H9 (cell line): ENCODE measurements around the gene RTL5. TPM values are rescaled to one million over a fixed set of nuclear protein-coding genes. Genes with fewer than 3 reads are reported as not detected.

Experiments used
- DNase-seq: peaks from one replicate; pipeline ENCODE4 v3.0.0-alpha.2; 2017
- H2AFZ ChIP-seq: one replicate; pipeline ENCODE4 v1.6.1; 2013; ENCODE audit warnings: mild to moderate bottlenecking, low read length, control low read depth, moderate library complexity
- H2AK5ac ChIP-seq: 2 replicates; pipeline ENCODE4 v1.6.1; 2013; ENCODE audit warnings: low read length, control low read depth, mixed read lengths; ENCODE audit not compliant: insufficient read length
- H2BK120ac ChIP-seq: one replicate; pipeline ENCODE4 v1.6.1; 2013; ENCODE audit warnings: low read depth, mild to moderate bottlenecking, low read length, control low read depth, inconsistent platforms; ENCODE audit not compliant: poor library complexity, severe bottlenecking
- H2BK12ac ChIP-seq: 2 replicates; pipeline ENCODE4 v1.6.1; 2013; ENCODE audit warnings: low read length, control low read depth, mixed read lengths, low read depth; ENCODE audit not compliant: insufficient read length
- H2BK15ac ChIP-seq: 2 replicates; pipeline ENCODE4 v1.6.1; 2013; ENCODE audit warnings: low read depth, low read length, control low read depth
- H2BK20ac ChIP-seq: one replicate; pipeline ENCODE4 v1.6.1; 2013; ENCODE audit warnings: low read depth, mild to moderate bottlenecking, low read length, control low read depth, inconsistent platforms; ENCODE audit not compliant: poor library complexity, severe bottlenecking
- H2BK5ac ChIP-seq: 2 replicates; pipeline ENCODE4 v1.6.1; 2013; ENCODE audit warnings: low read length, control low read depth, mixed read lengths; ENCODE audit not compliant: insufficient read length
- H3K14ac ChIP-seq: 2 replicates; pipeline ENCODE4 v1.6.1; 2013; ENCODE audit warnings: low read length, control low read depth; ENCODE audit not compliant: insufficient read depth
- H3K18ac ChIP-seq: 2 replicates; pipeline ENCODE4 v1.6.1; 2013; ENCODE audit warnings: low read depth, mild to moderate bottlenecking, mixed read lengths, low read length, control low read depth; ENCODE audit not compliant: insufficient read length
- H3K23ac ChIP-seq: 2 replicates; pipeline ENCODE4 v1.6.1; 2013; ENCODE audit warnings: low read length, control low read depth, mixed read lengths, low read depth; ENCODE audit not compliant: insufficient read length
- H3K23me2 ChIP-seq: 2 replicates; pipeline ENCODE4 v1.6.1; 2013; ENCODE audit warnings: low read depth, mild to moderate bottlenecking, mixed read lengths, low read length, control low read depth; ENCODE audit not compliant: insufficient read length, poor library complexity, severe bottlenecking
- H3K27ac ChIP-seq: 2 replicates; pipeline ENCODE4 v1.5.1; 2013; ENCODE audit warnings: low read length, control low read depth, mixed read lengths, low read depth; ENCODE audit not compliant: insufficient read length
- H3K27me3 ChIP-seq: 2 replicates; pipeline ENCODE4 v1.6.1; 2013; ENCODE audit warnings: low read length, control low read depth, inconsistent platforms; ENCODE audit not compliant: insufficient read depth
- H3K4ac ChIP-seq: 2 replicates; pipeline ENCODE4 v1.6.1; 2013; ENCODE audit warnings: low read depth, mild to moderate bottlenecking, control low read depth, inconsistent platforms, low read length, moderate library complexity
- H3K4me1 ChIP-seq: 2 replicates; pipeline ENCODE4 v1.6.1; 2013; ENCODE audit warnings: low read length, control low read depth, inconsistent platforms; ENCODE audit not compliant: insufficient read depth
- H3K4me2 ChIP-seq: 2 replicates; pipeline ENCODE4 v1.6.1; 2013; ENCODE audit warnings: low read length, control low read depth, mixed read lengths; ENCODE audit not compliant: insufficient read length, insufficient read depth
- H3K56ac ChIP-seq: 2 replicates; pipeline ENCODE4 v1.6.1; 2013; ENCODE audit warnings: low read depth, mild to moderate bottlenecking, mixed read lengths, low read length, control low read depth; ENCODE audit not compliant: insufficient read length
- H3K79me1 ChIP-seq: 2 replicates; pipeline ENCODE4 v1.6.1; 2013; ENCODE audit warnings: low read depth, mild to moderate bottlenecking, moderate library complexity, low read length, control low read depth, inconsistent platforms; ENCODE audit not compliant: insufficient read depth, poor library complexity, severe bottlenecking
- H3K79me2 ChIP-seq: 2 replicates; pipeline ENCODE4 v1.6.1; 2013; ENCODE audit warnings: low read length, control low read depth, inconsistent platforms; ENCODE audit not compliant: insufficient read depth
- H3K9ac ChIP-seq: 2 replicates; pipeline ENCODE4 v1.6.1; 2013; ENCODE audit warnings: low read length, control low read depth, mixed read lengths; ENCODE audit not compliant: insufficient read length; ENCODE audit errors: extremely low read depth
- H3K9me3 ChIP-seq: one replicate; pipeline ENCODE4 v1.6.1; 2013; ENCODE audit warnings: low read depth, low read length, inconsistent platforms; ENCODE audit not compliant: control insufficient read depth
- H3T11ph ChIP-seq: one replicate; pipeline ENCODE4 v1.6.1; 2013; ENCODE audit warnings: mild to moderate bottlenecking, low read length, control low read depth, inconsistent platforms
- H4K20me1 ChIP-seq: one replicate; pipeline ENCODE4 v1.6.1; 2013; ENCODE audit not compliant: control insufficient read depth, insufficient read length, insufficient read depth
- H4K5ac ChIP-seq: 2 replicates; pipeline ENCODE4 v1.6.1; 2013; ENCODE audit warnings: low read depth, mild to moderate bottlenecking, mixed read lengths, low read length, control low read depth; ENCODE audit not compliant: insufficient read length
- H4K8ac ChIP-seq: replicated peaks from 2 replicates; pipeline ENCODE4 v1.6.1; 2013; ENCODE audit warnings: low read length, control low read depth, mixed read lengths, low read depth; ENCODE audit not compliant: insufficient read length
- H4K91ac ChIP-seq: 2 replicates; pipeline ENCODE4 v1.6.1; 2013; ENCODE audit warnings: low read depth, mild to moderate bottlenecking, moderate library complexity, mixed read lengths, low read length, control low read depth; ENCODE audit not compliant: insufficient read length
- H3K27ac Mint-ChIP-seq, 3 experiments: 2 replicates in 2 of 3; 3 replicates in 1 of 3; pipeline ENCODE4 v1.8.0; 2020 to 2021; ENCODE audit warnings: mixed read lengths in 3 of 3, mild to moderate bottlenecking in 1 of 3, moderate library complexity in 1 of 3
- H3K27me3 Mint-ChIP-seq: 2 replicates; pipeline ENCODE4 v1.8.0; 2021; ENCODE audit warnings: low read depth, mild to moderate bottlenecking, moderate library complexity, mixed read lengths
- H3K36me3 Mint-ChIP-seq, 3 experiments: 2 replicates in 2 of 3; 3 replicates in 1 of 3; pipeline ENCODE4 v1.8.0; 2020 to 2021; ENCODE audit warnings: low read depth in 3 of 3, mixed read lengths in 3 of 3; ENCODE audit not compliant: insufficient read depth in 1 of 3
- H3K4me1 Mint-ChIP-seq, 2 experiments: 2 replicates each; pipeline ENCODE4 v1.8.0; 2020; ENCODE audit warnings: mixed read lengths in 2 of 2
- H3K4me3 Mint-ChIP-seq, 2 experiments: 2 replicates in 1 of 2; 3 replicates in 1 of 2; pipeline ENCODE4 v1.8.0; 2020 to 2021; ENCODE audit warnings: mild to moderate bottlenecking in 2 of 2, mixed read lengths in 2 of 2, moderate library complexity in 1 of 2
- H3K9me3 Mint-ChIP-seq, 2 experiments: 2 replicates in 1 of 2; 3 replicates in 1 of 2; pipeline ENCODE4 v1.8.0; 2020; ENCODE audit warnings: mild to moderate bottlenecking in 2 of 2, mixed read lengths in 2 of 2, moderate library complexity in 1 of 2
- CTCF ChIP-seq: fragments of 200-600 bp; sonication (generic); conservative IDR thresholded peaks from 3 replicates; pipeline ENCODE4 v1.8.0; 2021; ENCODE audit warnings: antibody characterized with exemption, mild to moderate bottlenecking
- WGBS: extraction: QIAGEN DNeasy Blood & Tissue Kit; methylation state at CpG from one replicate; pipeline ENCODE4 v1.1.7; 2013; ENCODE audit warnings: missing lambda C conversion rate, low lambda C conversion rate, mixed read lengths; ENCODE audit not compliant: insufficient read length; ENCODE audit errors: extremely low coverage; 5-methylcytosine and 5-hydroxymethylcytosine counted together
- total RNA-seq: library from RNA; stranded (reverse); gene quantifications from 2 replicates; pipeline ENCODE4 v1.2.1, GENCODE V29; 2021

Gene RTL5
- total RNA-seq, 1 experiment from 2014 or later, result 1.2 TPM

- Histone ChIP-seq H4K5ac (no peak overlapping the region), H2AFZ (no peak overlapping the region), H3K4ac (no peak overlapping the region), H2AK5ac (no peak overlapping the region), H3K27me3 (no peaks in the 10 kb centered on the region), H3K79me2 (no peaks in the 10 kb centered on the region), H3K23me2 (no peaks in the 10 kb centered on the region), H3K9me3 (peaks cover 40% of the 10 kb centered on the region), H2BK20ac (no peak overlapping the region), H3K79me1 (no peaks in the 10 kb centered on the region), H2BK12ac (no peak overlapping the region), H4K91ac (no peak overlapping the region), H3K27ac (no peak overlapping the region), H3K18ac (no peak overlapping the region), H2BK15ac (no peak overlapping the region), H2BK5ac (no peak overlapping the region), H3K23ac (no peak overlapping the region), H4K20me1 (no peaks in the 10 kb centered on the region), H3K4me2 (no peak overlapping the region), H4K8ac (no peak overlapping the region), H3K56ac (no peak overlapping the region), H3K9ac (no peak overlapping the region), H3K14ac (no peak overlapping the region), H3T11ph (no peak overlapping the region), H2BK120ac (no peak overlapping the region), H3K4me1 (no peaks in the 10 kb centered on the region)
- TF ChIP-seq CTCF, result no peak
- Mint-ChIP-seq H3K27ac (no peak overlapping the region), H3K4me1 (peaks cover 15 to 36% of the 10 kb centered on the region in 2 experiments), H3K36me3 (peaks cover 4 to 10% (median 6%) of the 10 kb centered on the region in 3 experiments; a peak in 6 of 7 replicates), H3K27me3 (no peaks in the 10 kb centered on the region; the same call in none of the 2 replicates), H3K4me3 (no peak overlapping the region), H3K9me3 (peaks cover 87 to 90% of the 10 kb centered on the region in 2 experiments)
- WGBS, result no CpG with 5 or more reads among the region's 7 CpGs
- DNase-seq, result no peak
Measured at GRCh38 chrX:72080150-72080549, 51.6 kb downstream of the RTL5 start.
